HG03469 (cell line): ENCODE measurements around the gene TRIP12.
A peak's percentile ranks its signal among the peaks of the same experiment; 100 is the strongest.
"Not testable (repeated sequence)": the region's sequence is repeated elsewhere in the genome, so short reads cannot be mapped to it uniquely, and the experiment has no call there.

Source experiments
- ATAC-seq: cut with Tn5 transposase; IDR thresholded peaks from one replicate; pipeline ENCODE4 v1.9.1; 2021; ENCODE audit warnings: mild to moderate bottlenecking, moderate library complexity, moderate number of reproducible peaks; ENCODE audit not compliant: unreplicated experiment

Gene TRIP12

DNA sequence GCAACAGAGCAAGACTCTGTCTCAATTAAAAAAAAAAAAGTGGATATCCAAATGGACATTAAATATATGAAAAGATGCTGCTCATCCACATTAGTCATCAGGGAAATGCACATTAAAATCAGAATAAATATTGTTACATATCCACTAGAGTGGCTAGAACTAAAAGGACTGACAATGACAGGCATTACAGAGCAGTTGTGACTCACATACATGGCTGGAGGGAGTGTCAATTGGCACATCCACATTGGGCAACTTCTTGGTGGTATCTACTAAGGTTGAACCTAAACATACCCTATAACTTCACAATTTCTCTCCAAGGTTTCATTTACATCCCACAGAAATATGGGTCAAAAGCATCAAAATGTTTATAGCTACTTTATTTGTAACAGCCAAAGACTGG, 193.4 kb downstream of the TRIP12 start:
- no peak for ATAC-seq

- no peak for ATAC-seq
Observed at GRCh38 chr2:229726643-229727042, 195.2 kb downstream of the TRIP12 start.

DNA sequence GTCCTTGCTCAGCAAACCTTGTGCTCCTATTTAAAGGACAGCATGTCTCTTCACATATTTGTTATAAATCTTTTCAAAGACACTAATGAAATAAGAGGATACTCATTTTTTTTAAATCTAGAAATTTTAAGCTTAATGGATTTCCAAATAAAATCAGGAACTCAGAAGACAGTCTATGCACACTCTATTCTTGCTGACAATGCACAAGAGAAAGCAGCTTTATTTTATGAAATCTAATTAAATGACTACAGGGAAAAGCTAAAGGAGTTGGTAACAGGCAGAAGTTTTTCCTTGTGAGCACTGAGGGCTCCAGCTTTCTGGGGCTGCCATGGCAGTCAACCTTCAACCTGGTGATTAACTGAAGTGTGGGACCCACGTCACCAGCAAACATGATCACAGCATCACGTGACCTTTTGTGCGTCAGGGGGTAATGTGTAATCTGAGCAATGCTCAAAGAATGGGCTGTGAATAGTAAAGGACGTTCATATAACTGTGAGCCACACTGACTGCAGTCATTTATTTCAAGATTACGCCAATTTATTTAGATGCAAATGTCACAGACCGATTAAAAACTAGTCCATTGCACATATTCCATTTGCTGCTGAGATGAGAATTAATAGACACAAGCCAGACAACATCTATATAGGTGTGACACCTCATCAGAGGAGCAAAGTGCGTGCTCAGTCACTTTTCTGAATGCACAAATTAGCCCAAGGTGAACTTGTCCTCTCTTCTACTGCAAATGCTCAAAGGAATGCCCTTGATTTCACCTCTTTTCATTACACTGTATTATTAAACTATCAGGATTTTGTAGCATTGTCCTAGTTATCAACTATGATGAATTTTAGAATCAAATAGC, 195.9 kb downstream of the TRIP12 start:
- no peak for ATAC-seq

DNA sequence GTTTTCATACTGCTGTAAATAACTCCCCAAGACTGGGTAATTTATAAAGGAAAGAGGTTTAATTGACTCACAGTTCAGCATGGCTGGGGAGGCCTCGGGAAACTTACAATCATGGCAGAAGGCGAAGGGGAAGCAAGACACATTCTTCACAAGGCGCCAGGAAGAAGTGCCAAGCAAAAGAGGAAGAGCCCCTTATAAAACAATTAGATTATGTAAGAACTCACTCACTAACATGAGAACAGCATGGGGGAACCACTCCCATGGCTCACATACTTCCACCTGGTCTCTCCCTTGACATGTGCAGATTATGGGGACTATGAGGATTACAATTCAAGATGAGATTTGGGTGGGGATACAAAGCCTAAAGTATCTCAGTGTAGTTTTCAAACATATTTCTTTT, 198.6 kb downstream of the TRIP12 start:
- ATAC-seq = not testable (repeated sequence)

DNA sequence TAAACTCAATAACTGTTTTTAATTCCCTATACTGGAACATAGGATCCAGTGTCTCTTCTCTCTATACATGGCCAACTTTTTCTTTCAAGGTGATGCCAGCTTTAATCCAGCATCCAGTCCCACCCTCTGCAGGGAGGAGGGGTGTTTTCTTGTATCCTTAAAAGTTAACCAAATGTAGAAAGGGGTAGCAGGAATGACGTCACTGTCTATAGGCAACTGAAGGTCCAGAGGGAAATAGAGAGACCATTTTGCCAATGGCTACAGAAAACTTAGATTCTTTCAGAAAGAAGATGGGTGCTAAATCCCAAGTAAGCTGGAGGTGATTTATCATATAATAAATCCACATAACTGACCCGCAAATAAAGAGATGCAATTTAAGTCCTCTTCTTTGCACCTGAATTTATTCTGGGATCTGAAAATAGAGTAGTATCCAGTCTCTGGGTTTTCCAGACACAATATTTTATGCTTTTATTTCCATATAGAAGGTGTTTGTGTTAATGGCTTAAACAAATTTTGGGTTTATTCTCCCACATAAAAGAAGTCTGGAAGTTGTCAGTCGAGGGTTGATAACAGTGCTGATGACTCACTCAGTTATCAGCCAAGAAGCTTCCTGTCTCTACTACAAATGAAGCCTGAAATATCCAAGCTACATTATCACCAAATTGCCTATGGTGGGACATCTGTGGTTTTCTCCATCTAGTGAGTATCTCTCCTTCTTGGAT, 201.7 kb downstream of the TRIP12 start:
- no peak for ATAC-seq

GRCh38 chr2:229718057-229718456, 203.8 kb downstream of the TRIP12 start:
- no peak for ATAC-seq

DNA sequence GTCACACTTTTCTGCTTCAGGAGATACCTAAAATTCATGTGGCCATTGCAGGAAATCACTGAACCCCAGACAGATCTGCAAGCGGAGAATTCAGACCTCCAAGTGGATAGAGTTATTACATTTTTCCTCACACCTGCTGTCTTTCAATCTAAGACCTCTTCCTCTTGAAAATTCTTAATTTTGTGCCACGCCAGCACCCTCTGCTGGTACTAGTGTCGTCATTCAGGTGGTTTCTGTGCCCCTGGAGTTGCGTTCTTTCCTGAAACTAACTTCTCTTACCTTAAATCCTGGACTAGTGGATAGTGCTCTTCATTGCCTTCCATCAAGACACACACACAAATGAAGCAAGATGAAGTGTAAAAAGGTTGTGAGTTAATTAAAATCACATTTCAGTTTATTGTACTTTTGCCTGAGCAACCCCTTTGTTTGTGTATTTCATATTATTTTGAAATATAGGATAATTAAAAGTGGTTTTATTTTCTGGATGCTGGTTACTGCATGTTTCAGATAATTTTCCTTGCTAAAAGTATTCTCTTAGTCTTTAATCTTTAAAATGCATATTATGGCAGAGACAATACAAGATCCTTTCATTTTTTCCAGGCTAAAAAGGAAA, 205.8 kb downstream of the TRIP12 start:
- ATAC-seq = no peak

DNA sequence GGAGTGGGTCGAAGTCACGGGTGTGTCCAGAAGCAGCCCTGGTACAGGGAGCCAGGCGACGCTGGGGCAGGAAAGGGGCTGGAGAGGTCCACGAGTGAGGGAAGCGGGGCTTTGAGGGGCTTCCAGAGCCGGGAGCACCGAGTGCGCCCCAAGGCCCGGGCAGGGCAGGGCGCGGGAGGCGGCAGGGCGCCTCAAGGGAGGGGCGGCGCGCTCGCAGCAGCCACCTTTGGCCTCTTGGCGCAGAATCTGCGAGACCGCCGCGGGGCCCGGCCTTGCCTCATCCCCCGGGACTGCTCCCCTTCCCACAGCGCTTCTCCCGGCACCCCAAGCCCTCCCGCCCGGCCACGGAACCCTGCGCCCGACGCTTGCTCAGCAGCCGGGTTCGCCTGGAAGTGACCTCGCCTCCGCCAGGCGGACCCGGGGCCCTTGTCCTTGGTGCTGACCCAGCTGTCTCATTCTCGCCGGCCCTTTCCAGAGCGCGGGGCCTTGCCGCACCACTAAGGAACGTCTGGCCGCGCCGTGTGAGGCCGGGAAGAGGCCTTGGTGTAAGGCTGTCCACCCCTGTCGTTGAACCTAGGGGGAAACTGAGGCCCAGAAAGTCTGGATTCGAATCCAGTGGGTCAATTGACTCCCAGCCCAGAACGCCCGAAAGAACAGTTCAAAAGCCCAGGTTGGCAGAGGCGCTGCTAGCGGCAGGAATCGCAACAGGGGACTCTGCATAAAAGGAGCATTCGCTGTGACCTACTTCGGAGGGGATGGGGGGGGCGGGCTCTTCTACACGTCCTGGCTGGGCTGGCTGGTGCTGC, 206.9 kb downstream of the TRIP12 start:
- no peak for ATAC-seq

DNA sequence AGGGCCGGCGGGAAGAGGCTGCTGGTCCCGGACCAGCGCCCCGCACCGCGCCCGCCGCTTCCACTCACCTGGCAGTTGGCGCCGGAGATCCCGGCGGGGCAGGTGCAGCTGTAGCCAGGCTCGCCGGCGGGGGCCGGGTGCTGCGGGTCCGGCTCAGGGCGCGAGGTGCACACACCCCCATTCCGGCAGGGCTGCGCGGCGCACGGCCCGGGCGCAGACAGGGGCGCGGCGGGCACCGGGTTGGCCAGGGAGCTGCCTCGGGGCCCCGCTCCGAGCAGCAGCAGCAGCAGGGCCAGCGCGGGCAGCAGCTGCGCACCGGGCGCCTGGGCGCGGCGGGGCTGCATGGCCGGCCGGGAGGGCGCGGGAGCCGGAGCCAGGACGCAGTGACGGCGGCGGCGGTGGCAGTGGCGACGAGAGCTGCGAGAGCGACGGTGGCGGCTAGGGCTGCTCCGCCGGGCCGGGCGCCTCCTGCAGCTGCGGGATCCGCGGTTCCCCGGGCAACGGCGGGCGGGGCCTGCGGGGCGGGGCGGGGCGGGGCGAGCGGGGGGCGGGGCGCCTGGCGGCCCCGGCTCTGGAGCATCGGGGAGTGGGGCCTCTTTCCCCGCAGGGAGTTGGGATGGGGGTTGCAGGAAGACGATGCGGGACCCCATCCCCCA, 207.6 kb downstream of the TRIP12 start, which contains the start of gene DNER:
TSS of gene DNER (minus strand) at position 476 of the 656 bp plus-strand sequence. CDS start at position 344, 132 bp downstream.
- peak; percentile 39 for ATAC-seq
